Fibroblast of the conjunctiva (primary cell): ENCODE results near the gene RAG2.
A peak's percentile ranks its signal among the peaks of the same experiment; 100 is the strongest.
"Not testable (repeated sequence)": the region's sequence is repeated elsewhere in the genome, so short reads cannot be mapped to it uniquely, and the experiment has no call there.

ENCODE experiments used
- DNase-seq: peaks from one replicate; pipeline ENCODE4 v3.0.0-alpha.2; 2010; ENCODE audit warnings: low read depth

Gene RAG2

GRCh38 chr11:36600180-36600579, 2.1 kb upstream of the RAG2 start:
- no peak for DNase-seq

- DNase-seq = no peak
Measured at GRCh38 chr11:36596880-36597279, 1.2 kb downstream of the RAG2 start.

GRCh38 chr11:36594316-36594989, 3.6 kb downstream of the RAG2 start, which contains the start of gene IFTAP:
TSS of gene IFTAP (plus strand) at chr11:36594502. CDS start at chr11:36610104, 15,602 bp downstream.
- peak; percentile 85 for DNase-seq

- no peak for DNase-seq
Measured at GRCh38 chr11:36591433-36591832, 6.6 kb downstream of the RAG2 start.

- no peak for DNase-seq
Measured at GRCh38 chr11:36590513-36590912, 7.5 kb downstream of the RAG2 start.

GRCh38 chr11:36588099-36588498, 9.9 kb downstream of the RAG2 start:
- no peak for DNase-seq

- DNase-seq = no peak
Measured at GRCh38 chr11:36586543-36586942, 11.5 kb downstream of the RAG2 start.

- DNase-seq = no peak
Measured at GRCh38 chr11:36583667-36584066, 14.4 kb downstream of the RAG2 start.

- DNase-seq = no peak
Measured at GRCh38 chr11:36581536-36581935, 16.5 kb downstream of the RAG2 start.

GRCh38 chr11:36578458-36578857, 19.6 kb downstream of the RAG2 start:
- DNase-seq = no peak

- DNase-seq = no peak
Measured at GRCh38 chr11:36577859-36578258, 20.2 kb downstream of the RAG2 start.

- no peak for DNase-seq
Measured at GRCh38 chr11:36577373-36577772, 20.7 kb downstream of the RAG2 start.

- no peak for DNase-seq
Measured at GRCh38 chr11:36574486-36574885, 23.6 kb downstream of the RAG2 start.

- no peak for DNase-seq
Measured at GRCh38 chr11:36569095-36569494, 28.9 kb downstream of the RAG2 start.

- no peak for DNase-seq
Measured at GRCh38 chr11:36567694-36568093, 30.3 kb downstream of the RAG2 start, which contains the start of gene RAG1. TSS of gene RAG1 (plus strand) at chr11:36568007. CDS start at chr11:36573305, 5,298 bp downstream.

GRCh38 chr11:36566407-36567053, 31.5 kb downstream of the RAG2 start:
- no peak for DNase-seq

GRCh38 chr11:36565031-36565610, 32.9 kb downstream of the RAG2 start:
- DNase-seq = no peak

- DNase-seq = peak; percentile 33
Measured at GRCh38 chr11:36564376-36565030, 33.5 kb downstream of the RAG2 start.

- DNase-seq = no peak
Measured at GRCh38 chr11:36558571-36559413, 39.2 kb downstream of the RAG2 start.

GRCh38 chr11:36557991-36558390, 40.0 kb downstream of the RAG2 start:
- DNase-seq = no peak

GRCh38 chr11:36557390-36557789, 40.6 kb downstream of the RAG2 start:
- not testable (repeated sequence) for DNase-seq
